VCaP (cell line): ENCODE results near the gene CKS1B.

ENCODE experiments used
- H3K27ac ChIP-seq: fragments of 450-650 bp; 2 replicates; pipeline ENCODE4 v1.5.1; 2017
- CTCF ChIP-seq: fragments of 450-650 bp; conservative IDR thresholded peaks from 2 replicates; pipeline ENCODE4 v1.5.1; 2017; ENCODE audit warnings: mild to moderate bottlenecking, moderate library complexity

CKS1B gene

GRCh38 chr1:154957091-154957657, 17.3 kb upstream of the CKS1B start:
- peak overlapping the region; percentile 66 for H3K27ac ChIP-seq
- no peak for TF ChIP-seq CTCF

GRCh38 chr1:154958036-154958435, 16.4 kb upstream of the CKS1B start:
- peak overlapping the region; percentile 0; the same call in 1 of the 2 replicates for H3K27ac ChIP-seq
- no peak for TF ChIP-seq CTCF

GRCh38 chr1:154958681-154959425, 15.6 kb upstream of the CKS1B start:
- H3K27ac ChIP-seq, result peak overlapping the region; percentile 0; the same call in 1 of the 2 replicates

GRCh38 chr1:154959426-154959780, 15.1 kb upstream of the CKS1B start:
- no peak for TF ChIP-seq CTCF

More at GRCh38 chr1:154958681-154959425, 15.6 kb upstream of the CKS1B start:
- no peak for TF ChIP-seq CTCF

GRCh38 chr1:154960446-154961136, 13.9 kb upstream of the CKS1B start:
- no peak for TF ChIP-seq CTCF
- H3K27ac ChIP-seq, result peak overlapping the region; percentile 100

More at GRCh38 chr1:154959426-154959780, 15.1 kb upstream of the CKS1B start:
- peak overlapping the region; percentile 100 for H3K27ac ChIP-seq

- peak within 1 kb of the TSS; percentile 100 for H3K27ac ChIP-seq
- TF ChIP-seq CTCF, result peak; percentile 99
Observed at GRCh38 chr1:154961207-154962155, 13.0 kb upstream of the CKS1B start, which contains the start of gene PYGO2. PYGO2 (minus strand) TSS chr1:154961782; CDS start chr1:154961576, 206 bp downstream.
